CD4-positive, alpha-beta T cell treated with Interleukin-4 for 4 hours (primary cell): Measurements from ENCODE around the gene BAIAP2.

Experiments
- DNase-seq: peaks from one replicate; pipeline ENCODE4 v3.0.0-alpha.2; 2020

Gene BAIAP2

DNA sequence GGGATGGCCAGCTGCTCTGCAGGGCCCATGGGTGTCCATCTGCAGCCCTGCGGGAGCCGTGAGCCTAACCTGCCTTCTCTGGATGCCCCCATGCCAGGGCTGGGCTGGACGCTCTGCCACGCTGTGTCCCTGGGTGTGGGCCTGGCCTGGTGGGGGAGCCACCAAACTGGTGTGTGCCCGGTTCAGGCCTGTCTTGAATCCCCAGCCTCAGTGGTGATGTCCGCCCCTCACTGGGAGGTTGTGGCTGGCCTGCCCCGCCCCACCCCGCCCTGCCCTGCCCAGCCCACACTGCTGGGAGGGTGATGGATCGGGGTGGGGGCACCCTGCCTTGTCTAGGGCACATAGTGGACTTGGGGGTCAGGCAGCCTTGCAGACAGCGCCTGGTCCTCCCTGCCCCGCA, 80.3 kb downstream of the BAIAP2 start:
- DNase-seq: no peak

- DNase-seq: no peak
Measured at GRCh38 chr17:81115749-81116464, 81.0 kb downstream of the BAIAP2 start.

GRCh38 chr17:81116704-81117103, 81.8 kb downstream of the BAIAP2 start:
- no peak for DNase-seq

DNA sequence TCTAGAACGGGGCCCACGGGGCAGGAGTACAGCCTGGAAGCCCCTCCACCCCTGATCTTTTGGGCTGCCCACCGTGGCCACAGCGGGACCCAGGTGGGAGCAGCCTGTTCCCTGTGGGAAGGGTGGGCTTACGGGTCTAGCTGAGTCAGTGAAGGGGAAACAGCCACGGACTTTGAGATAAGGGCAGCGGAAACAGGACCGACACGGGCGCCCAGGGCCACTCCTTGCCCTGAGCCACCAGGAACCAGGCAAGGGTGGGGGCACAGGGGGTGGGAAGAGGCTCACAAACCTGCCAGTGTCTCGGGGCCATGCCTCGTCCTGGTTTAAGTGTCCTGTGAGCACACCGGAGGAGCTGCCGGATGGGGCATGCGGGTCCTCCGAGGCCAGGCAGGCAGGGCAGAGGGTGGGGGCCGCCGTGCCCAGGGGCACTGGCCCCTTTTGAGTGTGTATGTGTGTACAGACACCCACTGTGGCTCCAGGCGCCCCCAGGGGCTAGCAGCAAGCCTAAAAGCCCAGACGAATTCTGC, 82.8 kb downstream of the BAIAP2 start:
- no peak for DNase-seq

GRCh38 chr17:81118308-81119221, 83.6 kb downstream of the BAIAP2 start:
- no peak for DNase-seq

DNA sequence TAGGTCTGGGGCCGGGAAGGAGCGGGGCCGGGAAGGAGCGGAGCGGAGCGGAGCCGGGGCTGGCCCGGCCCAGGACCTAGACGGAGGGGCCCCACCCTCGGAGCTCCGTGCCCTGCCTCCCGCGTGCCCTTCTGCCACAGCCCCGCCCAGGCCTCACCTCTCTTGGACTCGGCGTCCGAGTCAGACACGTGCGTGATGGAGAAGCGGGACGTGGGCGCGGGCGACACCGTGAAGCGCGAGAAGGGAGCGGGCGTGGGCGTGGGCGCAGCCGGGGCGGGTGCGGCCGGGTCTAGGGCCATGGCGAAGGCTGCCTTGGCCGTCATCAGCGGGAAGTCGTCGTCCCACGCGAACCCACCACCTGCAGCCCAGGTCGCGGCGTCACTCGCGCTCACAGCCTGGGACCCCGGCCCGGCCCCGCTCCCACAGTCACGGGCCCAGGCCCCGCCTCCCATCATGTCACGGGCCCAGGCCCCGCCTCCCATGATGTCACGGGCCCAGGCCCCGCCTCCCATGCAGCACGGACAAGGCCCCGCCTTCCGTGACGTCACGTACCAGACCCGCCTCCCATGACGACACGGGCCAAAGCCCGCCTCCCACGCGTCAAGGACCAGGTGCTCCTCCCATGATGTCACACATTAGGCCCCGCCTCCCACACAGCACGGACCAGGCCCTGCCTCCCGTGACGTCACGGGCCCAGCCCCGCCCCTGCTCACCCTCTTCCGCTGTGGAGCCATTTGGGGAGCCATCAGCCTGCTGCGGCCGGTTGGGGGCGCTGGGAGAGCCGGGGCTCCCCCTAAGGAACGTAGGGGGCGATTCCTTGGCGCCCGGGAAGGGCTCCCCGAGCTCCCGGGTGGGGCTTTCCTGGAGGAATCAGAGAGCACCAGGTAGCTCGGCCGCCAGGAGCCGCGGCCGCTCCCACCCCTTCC, 84.5 kb downstream of the BAIAP2 start:
- DNase-seq: peak; percentile 76

GRCh38 chr17:81120149-81120484, 85.2 kb downstream of the BAIAP2 start:
- no peak for DNase-seq

DNA sequence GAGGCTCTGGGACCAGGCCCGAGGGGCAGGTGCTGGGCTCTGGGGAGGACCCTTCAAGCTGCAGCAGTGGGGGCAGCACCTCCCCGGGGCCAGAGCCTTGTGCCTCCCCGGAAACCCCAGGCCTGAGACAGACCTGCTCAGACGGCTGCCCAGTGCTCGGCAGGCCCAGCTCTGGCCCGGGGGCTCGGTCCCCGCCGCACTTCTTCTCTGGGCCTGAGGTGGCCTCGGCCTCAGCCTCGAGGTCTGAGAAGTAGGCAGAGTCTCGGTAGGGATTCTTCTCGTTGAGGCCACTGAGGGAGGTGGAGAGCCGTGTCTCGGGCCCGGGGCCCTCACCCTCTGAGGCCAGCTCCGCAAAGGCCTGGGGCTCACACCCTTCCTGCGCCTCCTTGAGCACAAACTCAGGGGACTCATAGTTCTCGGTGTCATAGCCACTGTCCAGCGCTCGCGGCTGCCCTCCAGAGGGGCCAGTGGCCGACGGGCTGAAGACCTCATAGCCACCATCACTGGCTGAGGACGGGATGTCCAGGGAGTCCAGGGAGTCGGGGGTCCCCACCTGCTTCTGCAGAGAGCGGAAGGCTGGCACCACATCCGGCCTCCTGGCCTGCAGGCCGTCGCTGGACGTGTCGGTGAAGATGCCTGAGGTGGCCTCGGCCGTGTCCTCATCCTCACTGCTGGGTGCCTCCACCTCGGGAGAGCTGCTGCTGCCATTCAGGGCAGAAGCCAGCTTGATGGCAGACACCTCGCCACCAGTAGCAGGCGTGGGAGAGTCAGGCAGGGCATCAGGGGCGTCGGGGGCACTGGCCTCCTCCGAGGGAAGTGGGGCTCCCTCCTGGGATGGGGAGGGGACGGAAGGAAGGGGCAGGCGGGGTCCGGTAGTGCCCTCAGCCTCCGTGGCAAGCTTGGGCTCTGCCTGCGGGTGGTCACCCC, 86.0 kb downstream of the BAIAP2 start:
- DNase-seq: no peak

DNA sequence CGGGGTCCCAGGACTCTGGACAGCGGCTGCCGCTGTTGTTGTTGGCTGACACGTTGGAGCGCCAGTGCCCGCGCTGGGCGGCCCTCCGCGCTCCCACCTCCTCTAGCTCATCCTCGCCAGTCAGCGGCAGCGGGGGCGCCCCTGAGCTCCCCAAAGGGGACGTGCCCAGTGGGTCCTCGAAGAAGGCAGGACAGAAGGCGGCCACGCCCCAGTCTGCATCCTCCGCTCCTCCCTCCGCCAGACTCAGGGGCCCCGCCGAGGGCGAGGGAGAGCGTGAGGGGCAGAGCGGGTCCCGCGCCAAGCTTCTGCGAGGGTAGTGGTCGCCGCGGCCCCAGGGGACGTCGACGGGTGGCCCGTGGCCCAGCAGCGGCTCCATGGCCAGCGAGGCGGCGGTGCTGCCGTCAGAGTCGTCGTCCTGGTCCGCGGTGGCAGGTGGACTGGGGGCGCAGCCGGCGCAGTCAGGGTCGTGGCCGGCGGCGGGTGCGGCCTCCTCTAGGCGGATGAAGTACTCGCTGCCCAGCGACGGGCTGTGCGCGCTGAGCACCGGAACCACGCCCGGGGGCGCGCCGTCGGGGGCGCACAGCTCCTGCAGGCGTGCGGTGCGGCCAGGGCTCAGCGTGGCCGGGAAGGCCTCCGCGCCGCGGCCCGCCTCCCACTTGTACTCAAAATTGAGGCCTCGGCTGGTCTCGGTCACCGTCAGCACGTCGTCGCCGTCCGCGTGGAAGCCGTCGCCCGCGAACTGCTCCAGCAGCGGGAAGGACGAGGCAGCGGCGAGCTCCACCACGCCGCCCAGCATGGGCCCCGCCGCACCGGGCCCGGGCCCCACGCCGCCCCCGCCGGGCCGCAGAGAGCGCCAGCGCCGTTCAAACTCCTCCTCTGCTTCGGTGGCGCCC, 87.1 kb downstream of the BAIAP2 start:
- DNase-seq: no peak

- no peak for DNase-seq
Measured at GRCh38 chr17:81123052-81124048, 88.4 kb downstream of the BAIAP2 start.

DNA sequence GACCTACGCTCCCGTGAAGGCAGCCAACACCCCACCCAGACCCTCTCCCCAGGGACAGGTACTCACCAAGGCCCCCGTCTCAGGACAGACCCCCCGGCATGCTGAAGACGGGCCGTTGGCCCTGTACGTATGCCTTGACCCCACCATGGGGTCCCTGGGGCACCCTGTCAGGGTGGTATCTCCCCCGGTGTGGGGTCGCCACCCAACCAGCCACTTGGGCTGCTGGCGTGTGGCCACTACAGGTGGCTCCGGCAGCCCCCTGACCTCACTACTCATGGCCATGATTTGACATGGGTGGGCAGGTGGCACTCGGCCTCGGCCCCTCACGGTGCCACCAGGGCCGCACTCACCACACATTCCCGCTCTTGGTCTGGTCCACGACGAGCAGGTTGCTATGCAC, 89.4 kb downstream of the BAIAP2 start:
- DNase-seq: no peak

DNA sequence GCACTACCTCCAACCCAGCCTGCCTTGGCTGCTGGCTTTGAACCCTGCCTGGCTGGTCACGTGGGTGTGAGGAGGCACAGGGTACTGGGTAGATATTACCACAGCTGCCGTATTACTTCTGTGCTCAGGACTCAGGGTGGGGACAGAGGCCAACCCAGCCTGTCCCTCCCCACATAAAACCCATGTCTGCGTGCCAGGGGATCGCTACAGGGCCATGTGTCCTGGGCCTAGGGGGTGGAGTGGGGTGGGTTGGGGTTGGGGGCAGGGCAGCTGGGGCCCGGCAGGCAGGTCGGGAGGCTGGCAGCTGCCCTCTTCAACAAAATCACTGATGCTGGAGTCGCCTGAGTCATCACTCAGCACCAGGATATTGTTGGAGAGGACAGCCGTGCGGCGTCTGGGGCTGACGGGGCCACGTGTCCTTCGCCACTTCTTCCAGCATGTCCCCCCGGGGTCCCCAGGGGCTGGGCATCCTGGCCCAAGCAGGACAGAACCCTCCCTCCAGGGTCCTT, 90.7 kb downstream of the BAIAP2 start:
- no peak for DNase-seq

GRCh38 chr17:81126281-81127132, 91.6 kb downstream of the BAIAP2 start:
- no peak for DNase-seq

- no peak for DNase-seq
Measured at GRCh38 chr17:81127133-81127455, 92.1 kb downstream of the BAIAP2 start.

GRCh38 chr17:81127526-81128177, 92.7 kb downstream of the BAIAP2 start:
- no peak for DNase-seq

GRCh38 chr17:81128338-81128737, 93.4 kb downstream of the BAIAP2 start:
- no peak for DNase-seq

DNA sequence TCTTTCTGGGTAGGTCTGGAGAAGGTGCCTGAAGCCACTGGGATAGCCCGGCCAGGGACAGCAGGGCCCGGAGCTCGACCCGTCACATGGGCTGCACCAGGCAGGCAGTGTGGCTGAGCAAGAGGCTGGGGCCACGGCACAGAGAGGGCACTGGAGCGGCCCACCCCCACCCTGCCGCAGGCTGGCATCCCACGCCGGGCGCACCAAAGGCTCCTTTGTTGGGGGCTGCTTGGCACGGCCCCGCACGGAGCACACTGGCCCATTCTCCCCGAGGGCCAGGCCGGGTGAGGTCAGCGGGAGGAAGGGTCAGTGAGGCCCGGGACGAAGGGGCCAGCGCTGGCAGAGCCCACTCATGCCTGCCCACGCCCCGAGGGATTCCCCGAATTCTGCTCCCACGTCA, 93.8 kb downstream of the BAIAP2 start:
- DNase-seq: no peak

GRCh38 chr17:81129289-81129688, 94.3 kb downstream of the BAIAP2 start:
- no peak for DNase-seq
